ENCODE measurements around the gene TRIM65. TPM values are rescaled to one million over a fixed set of nuclear protein-coding genes. Genes with fewer than 3 reads are reported as not detected.

TRIM65 gene
- total RNA-seq, 1 experiment from 2014 or later: 23.1 TPM

DNA sequence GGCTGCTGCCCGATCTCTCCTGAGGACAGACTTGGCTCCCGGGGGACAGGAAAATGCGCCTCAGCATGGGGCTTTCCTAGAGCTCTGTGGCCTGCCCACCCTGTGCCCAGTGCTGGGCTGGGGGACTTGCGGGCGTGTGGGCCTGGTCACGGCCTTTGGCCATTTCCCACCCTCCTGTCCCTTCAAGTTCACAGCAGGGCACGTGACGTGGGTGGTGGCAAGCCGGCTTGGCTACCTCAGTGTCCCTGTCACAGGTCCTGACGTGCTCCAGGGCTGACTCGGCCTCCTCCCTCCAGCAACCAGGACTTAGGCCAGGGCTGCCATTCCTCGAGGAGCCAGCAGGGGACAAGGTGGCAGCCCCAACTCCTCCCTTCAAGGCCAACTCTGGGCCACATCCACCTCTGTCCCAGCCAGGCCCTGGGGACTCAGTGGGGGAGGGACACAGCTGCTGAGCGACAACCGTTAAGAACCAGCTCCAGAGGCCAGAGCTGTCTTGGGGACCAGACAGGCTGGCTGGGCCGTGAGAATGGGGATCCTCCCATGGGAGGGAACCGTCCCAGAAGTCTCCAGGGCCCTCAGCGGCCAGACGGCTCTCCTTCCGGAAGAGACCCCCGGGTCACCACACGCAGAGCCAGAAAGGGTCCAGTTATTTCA, 51.6 kb downstream of the TRIM65 start:
- Histone ChIP-seq H3K9me3 (no peaks in the 10 kb centered on the region), H3K4me1 (peaks cover 41% of the 10 kb centered on the region), H3K36me3 (ENCODE audit: control insufficient read depth, insufficient read depth, low read length) (peaks cover 8% of the 10 kb centered on the region), H3K27me3 (replicated peaks; ENCODE audit: control insufficient read depth, insufficient read depth, low read length) (no peaks in the 10 kb centered on the region), H3K4me3 (ENCODE audit: low read depth, low read length) (no peak overlapping the region)
- H3K4me3 Mint-ChIP-seq (ENCODE audit: unreplicated experiment): no peak overlapping the region
- no peaks in the 10 kb centered on the region for H3K9me3 Mint-ChIP-seq (ENCODE audit: unreplicated experiment)
- BruUV-seq (replicated peaks): no TSS peak
- ChIA-PET CTCF (interaction anchor here (0.5 to 2.8 kb wide), 7 partner anchors 10 to 166 kb away, joined by 3 to 34 read pairs (median 4); partner anchors contain the start of gene WBP2), POLR2A (interaction anchor here (2.5 to 3.7 kb wide), 2 partner anchors 10 to 65 kb away, joined by 15 to 30 read pairs; partner anchors contain the start of gene WBP2)
- H3K4me1 Mint-ChIP-seq (ENCODE audit: low read depth, unreplicated experiment): peaks cover 26% of the 10 kb centered on the region
- peak; percentile 72 to 86 for TF ChIP-seq CTCF (IDR thresholded peaks at IDR 0.05; ENCODE audit: insufficient read depth in 1 of 2, low read depth in 1 of 2, low read length in 1 of 2, severe bottlenecking in 1 of 2, unreplicated experiment in 1 of 2)
- H3K27me3 Mint-ChIP-seq (ENCODE audit: insufficient read depth, unreplicated experiment): no peaks in the 10 kb centered on the region
- H3K27ac Mint-ChIP-seq (ENCODE audit: unreplicated experiment): peak overlapping the region; percentile 93
- peak; percentile 85 to 89 for DNase-seq
- H3K36me3 Mint-ChIP-seq (ENCODE audit: insufficient read depth, unreplicated experiment): peaks cover 27% of the 10 kb centered on the region
- intact Hi-C loops (cut with micrococcal nuclease; ENCODE audit: unreplicated experiment): no loop called here

DNA sequence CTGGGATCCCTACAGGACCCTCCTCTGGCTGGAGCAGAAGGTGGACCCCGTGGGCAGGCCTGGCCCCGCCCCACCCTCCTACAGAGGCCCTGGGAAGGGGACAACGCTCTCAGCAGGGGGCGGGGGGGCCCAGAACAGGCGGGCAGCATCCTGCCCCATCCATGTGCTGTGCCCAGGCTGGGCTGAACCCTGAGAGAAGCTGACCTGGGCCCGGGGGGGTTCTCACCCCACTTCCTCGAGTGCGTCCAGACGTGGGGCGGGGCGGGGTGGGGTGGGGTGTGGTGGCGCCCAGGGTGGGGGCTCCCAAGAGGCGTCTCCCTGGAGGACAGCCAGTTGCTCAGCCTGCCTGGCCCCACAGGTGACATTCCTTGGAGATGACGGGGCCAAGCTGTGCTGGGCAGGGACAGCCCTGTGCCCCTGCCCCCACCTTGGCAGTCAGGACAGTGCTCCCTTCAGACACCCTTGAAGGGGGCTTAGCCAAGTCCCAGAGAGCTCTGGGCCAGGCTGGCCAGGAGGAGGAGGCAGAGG, 52.2 kb downstream of the TRIM65 start:
- no peaks in the 10 kb centered on the region for H3K9me3 Mint-ChIP-seq (ENCODE audit: unreplicated experiment)
- ChIA-PET POLR2A (interaction anchor here (2.5 to 3.7 kb wide), 2 partner anchors 11 to 65 kb away, joined by 15 to 30 read pairs; partner anchors contain the start of gene WBP2), CTCF (interaction anchor here (0.6 to 2.8 kb wide), 2 partner anchors 11 to 167 kb away, joined by 3 to 34 read pairs; partner anchors contain the start of gene WBP2)
- H3K36me3 ChIP-seq (ENCODE audit: control insufficient read depth, insufficient read depth, low read length): peaks cover 8% of the 10 kb centered on the region
- intact Hi-C loops (cut with micrococcal nuclease; ENCODE audit: unreplicated experiment): no loop called here
- H3K27ac Mint-ChIP-seq (ENCODE audit: unreplicated experiment): peak overlapping the region; percentile 93
- no peaks in the 10 kb centered on the region for H3K9me3 ChIP-seq
- H3K27me3 Mint-ChIP-seq (ENCODE audit: insufficient read depth, unreplicated experiment): no peaks in the 10 kb centered on the region
- BruUV-seq (replicated peaks): no TSS peak
- no peak overlapping the region for H3K4me3 Mint-ChIP-seq (ENCODE audit: unreplicated experiment)
- no peak overlapping the region for H3K4me3 ChIP-seq (ENCODE audit: low read depth, low read length)
- peaks cover 26% of the 10 kb centered on the region for H3K4me1 Mint-ChIP-seq (ENCODE audit: low read depth, unreplicated experiment)
- peaks cover 21% of the 10 kb centered on the region for H3K36me3 Mint-ChIP-seq (ENCODE audit: insufficient read depth, unreplicated experiment)
- H3K27me3 ChIP-seq (replicated peaks; ENCODE audit: control insufficient read depth, insufficient read depth, low read length): no peaks in the 10 kb centered on the region
- peak; percentile 56 to 83 for DNase-seq
- no peak for TF ChIP-seq CTCF (IDR thresholded peaks at IDR 0.05; ENCODE audit: insufficient read depth in 1 of 2, low read depth in 1 of 2, low read length in 1 of 2, severe bottlenecking in 1 of 2, unreplicated experiment in 1 of 2)
- H3K4me1 ChIP-seq: peaks cover 41% of the 10 kb centered on the region

DNA sequence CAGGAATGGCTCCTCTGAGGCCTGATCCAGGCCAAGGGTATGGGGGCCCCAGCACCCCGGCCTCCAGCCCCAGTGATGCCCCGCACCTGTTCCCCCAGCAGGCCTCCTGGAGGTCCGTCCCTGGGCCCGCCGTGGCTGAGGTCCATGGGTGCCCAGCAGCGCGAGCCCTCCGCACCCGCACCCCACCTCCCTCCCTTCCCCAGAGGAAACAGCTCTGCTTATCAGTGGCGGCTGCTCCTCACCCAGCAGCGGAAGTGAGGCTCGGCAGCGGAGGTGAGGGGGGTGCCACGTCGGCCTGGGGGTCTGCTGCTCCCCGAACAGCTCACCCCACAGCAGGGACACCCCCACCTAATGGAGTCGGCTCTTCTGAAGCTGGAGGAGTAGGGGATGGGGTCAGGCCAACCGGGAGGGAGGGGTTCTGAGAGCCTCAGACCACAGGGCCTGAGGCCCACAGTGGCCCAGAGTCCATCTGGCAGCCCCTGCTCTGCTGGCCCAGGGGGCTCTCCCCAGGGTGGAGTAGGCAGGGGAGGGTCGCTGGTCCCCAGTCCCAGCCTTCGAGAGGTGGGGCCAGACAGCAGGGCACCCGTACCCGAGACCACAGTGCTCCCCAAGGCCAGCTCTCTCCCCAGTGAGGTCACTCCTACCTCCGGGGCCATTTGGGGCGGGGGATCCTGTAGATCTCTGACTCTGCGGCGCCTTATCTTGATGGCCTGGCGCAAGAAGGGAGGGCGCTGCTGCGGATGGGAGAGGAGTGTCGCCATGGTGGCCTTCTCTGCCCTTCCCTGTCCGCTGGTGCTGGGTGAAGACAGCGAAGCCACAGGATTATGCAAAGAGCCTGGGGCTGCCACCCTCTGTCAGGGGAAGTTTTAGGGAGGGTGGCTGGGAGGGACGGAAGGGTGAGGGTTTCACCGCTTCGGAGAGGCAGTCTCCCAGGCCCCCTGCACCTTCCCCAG, 52.9 kb downstream of the TRIM65 start, which contains the start of gene UNC13D:
Gene UNC13D (minus strand): TSS at position 828 of the 953 bp plus-strand sequence. CDS start 67 bp downstream, at position 761.
- Mint-ChIP-seq H3K27ac (ENCODE audit: unreplicated experiment) (peak within 1 kb of the TSS; percentile 93), H3K4me3 (ENCODE audit: unreplicated experiment) (no peak within 1 kb of the TSS), H3K4me1 (ENCODE audit: low read depth, unreplicated experiment) (peaks cover 26% of the 10 kb centered on the region), H3K9me3 (ENCODE audit: unreplicated experiment) (no peaks in the 10 kb centered on the region), H3K36me3 (ENCODE audit: insufficient read depth, unreplicated experiment) (peaks cover 17% of the 10 kb centered on the region), H3K27me3 (ENCODE audit: insufficient read depth, unreplicated experiment) (no peaks in the 10 kb centered on the region)
- TF ChIP-seq CTCF (IDR thresholded peaks at IDR 0.05; ENCODE audit: insufficient read depth in 1 of 2, low read depth in 1 of 2, low read length in 1 of 2, severe bottlenecking in 1 of 2, unreplicated experiment in 1 of 2): no peak
- intact Hi-C loops (cut with micrococcal nuclease; ENCODE audit: unreplicated experiment): no loop called here
- Histone ChIP-seq H3K4me3 (ENCODE audit: low read depth, low read length) (no peak within 1 kb of the TSS), H3K9me3 (no peaks in the 10 kb centered on the region), H3K27me3 (replicated peaks; ENCODE audit: control insufficient read depth, insufficient read depth, low read length) (no peaks in the 10 kb centered on the region), H3K4me1 (peaks cover 41% of the 10 kb centered on the region), H3K36me3 (ENCODE audit: control insufficient read depth, insufficient read depth, low read length) (peaks cover 5% of the 10 kb centered on the region)
- peak in 1 of 2 experiments; percentile 25 for DNase-seq
- no TSS peak for BruUV-seq (replicated peaks)
- CTCF ChIA-PET: interaction anchor here (0.6 to 1.2 kb wide), 4 partner anchors 11 to 79 kb away, joined by 3 to 5 read pairs (median 3); partner anchors contain the start of genes GALK1 and WBP2
- POLR2A ChIA-PET: interaction anchor here (2.5 to 3.7 kb wide), 2 partner anchors 11 to 64 kb away, joined by 15 to 30 read pairs; partner anchors contain the start of gene WBP2
